Stimulated activated memory B cell treated with anti-CD40 and anti-IgM and Interleukin-4, amounts not matched to agents 10 μg/mL and 1 μg/mL and 100 μg/mL, for 72 hours (primary cell): ENCODE measurements around the gene CRYBB1.
A peak's percentile ranks its signal among the peaks of the same experiment; 100 is the strongest.

Experiments used
- ATAC-seq: fragments of 150-1000 bp; cut with Tn5 transposase; 2 replicates; pipeline ENCODE4 v1.10.0; 2021
- H3K27ac Mint-ChIP-seq: one replicate; pipeline ENCODE4 v1.8.0; 2022; ENCODE audit warnings: mild to moderate bottlenecking, mixed read lengths
- H3K27me3 Mint-ChIP-seq: one replicate; pipeline ENCODE4 v1.8.0; 2022; ENCODE audit warnings: mixed read lengths
- H3K36me3 Mint-ChIP-seq: one replicate; pipeline ENCODE4 v1.8.0; 2022; ENCODE audit warnings: mixed read lengths
- H3K4me1 Mint-ChIP-seq: one replicate; pipeline ENCODE4 v1.8.0; 2022; ENCODE audit warnings: mixed read lengths
- H3K4me3 Mint-ChIP-seq: one replicate; pipeline ENCODE4 v1.8.0; 2022; ENCODE audit warnings: mild to moderate bottlenecking, moderate library complexity, mixed read lengths
- H3K9me3 Mint-ChIP-seq: one replicate; pipeline ENCODE4 v1.8.0; 2022; ENCODE audit warnings: mixed read lengths

CRYBB1 gene

GRCh38 chr22:26599505-26599904 is 18.3 kb downstream of the CRYBB1 start:
- no peak for ATAC-seq
- no peaks in the 10 kb centered on the region for H3K36me3 Mint-ChIP-seq
- no peaks in the 10 kb centered on the region for H3K9me3 Mint-ChIP-seq
- no peak overlapping the region for H3K27ac Mint-ChIP-seq
- H3K4me3 Mint-ChIP-seq: no peak overlapping the region
- H3K27me3 Mint-ChIP-seq: no peaks in the 10 kb centered on the region
- H3K4me1 Mint-ChIP-seq: no peaks in the 10 kb centered on the region

GRCh38 chr22:26597480-26597879 is 20.3 kb downstream of the CRYBB1 start:
- H3K4me1 Mint-ChIP-seq: peaks cover 7% of the 10 kb centered on the region
- no peak for ATAC-seq
- H3K4me3 Mint-ChIP-seq: no peak overlapping the region
- peak overlapping the region; percentile 36 for H3K27ac Mint-ChIP-seq
- H3K27me3 Mint-ChIP-seq: no peaks in the 10 kb centered on the region
- H3K9me3 Mint-ChIP-seq: no peaks in the 10 kb centered on the region
- no peaks in the 10 kb centered on the region for H3K36me3 Mint-ChIP-seq

GRCh38 chr22:26597026-26597425 is 20.8 kb downstream of the CRYBB1 start:
- no peak for ATAC-seq
- no peaks in the 10 kb centered on the region for H3K27me3 Mint-ChIP-seq
- H3K4me3 Mint-ChIP-seq: no peak overlapping the region
- H3K27ac Mint-ChIP-seq: peak overlapping the region; percentile 36
- no peaks in the 10 kb centered on the region for H3K9me3 Mint-ChIP-seq
- peaks cover 12% of the 10 kb centered on the region for H3K4me1 Mint-ChIP-seq
- H3K36me3 Mint-ChIP-seq: no peaks in the 10 kb centered on the region

- ATAC-seq: no peak
- Mint-ChIP-seq H3K9me3 (no peaks in the 10 kb centered on the region), H3K27me3 (no peaks in the 10 kb centered on the region), H3K36me3 (no peaks in the 10 kb centered on the region), H3K4me3 (no peak overlapping the region), H3K4me1 (peaks cover 29% of the 10 kb centered on the region), H3K27ac (no peak overlapping the region)
Observed at GRCh38 chr22:26593763-26594162, 24.1 kb downstream of the CRYBB1 start.

GRCh38 chr22:26592421-26592891 is 25.4 kb downstream of the CRYBB1 start:
- ATAC-seq: peak; percentile 34
- Mint-ChIP-seq H3K36me3 (no peaks in the 10 kb centered on the region), H3K4me3 (no peak overlapping the region), H3K27ac (peak overlapping the region; percentile 25), H3K4me1 (peaks cover 37% of the 10 kb centered on the region), H3K9me3 (no peaks in the 10 kb centered on the region), H3K27me3 (no peaks in the 10 kb centered on the region)

- Mint-ChIP-seq H3K9me3 (no peaks in the 10 kb centered on the region), H3K4me1 (peaks cover 50% of the 10 kb centered on the region)
Observed at GRCh38 chr22:26589845-26590736, 27.7 kb downstream of the CRYBB1 start, which contains the start of gene TPST2. TSS of gene TPST2 (minus strand) at chr22:26590132. CDS start at chr22:26541630, 48,502 bp downstream.

GRCh38 chr22:26589367-26589844 is 28.4 kb downstream of the CRYBB1 start:
- no peaks in the 10 kb centered on the region for H3K9me3 Mint-ChIP-seq
- H3K4me3 Mint-ChIP-seq: peak overlapping the region; percentile 82
- peaks cover 50% of the 10 kb centered on the region for H3K4me1 Mint-ChIP-seq
- no peaks in the 10 kb centered on the region for H3K36me3 Mint-ChIP-seq
- no peaks in the 10 kb centered on the region for H3K27me3 Mint-ChIP-seq
- ATAC-seq: peak; percentile 60
- peak overlapping the region; percentile 44 for H3K27ac Mint-ChIP-seq

More at GRCh38 chr22:26589845-26590736, 27.7 kb downstream of the CRYBB1 start, which contains the start of gene TPST2:
- peak; percentile 96 for ATAC-seq
- H3K27me3 Mint-ChIP-seq: no peaks in the 10 kb centered on the region
- H3K27ac Mint-ChIP-seq: peak within 1 kb of the TSS; percentile 86
- H3K4me3 Mint-ChIP-seq: peak within 1 kb of the TSS; percentile 96
- no peaks in the 10 kb centered on the region for H3K36me3 Mint-ChIP-seq

- no peak for ATAC-seq
- Mint-ChIP-seq H3K27ac (peak overlapping the region; percentile 44), H3K27me3 (no peaks in the 10 kb centered on the region), H3K4me3 (peak overlapping the region; percentile 82), H3K4me1 (peaks cover 50% of the 10 kb centered on the region), H3K36me3 (no peaks in the 10 kb centered on the region), H3K9me3 (no peaks in the 10 kb centered on the region)
Observed at GRCh38 chr22:26588729-26589366, 29.0 kb downstream of the CRYBB1 start.

GRCh38 chr22:26587991-26588613 is 29.7 kb downstream of the CRYBB1 start:
- H3K36me3 Mint-ChIP-seq: no peaks in the 10 kb centered on the region
- no peaks in the 10 kb centered on the region for H3K27me3 Mint-ChIP-seq
- ATAC-seq: no peak
- H3K27ac Mint-ChIP-seq: peak overlapping the region; percentile 44
- peak overlapping the region; percentile 82 for H3K4me3 Mint-ChIP-seq
- peaks cover 49% of the 10 kb centered on the region for H3K4me1 Mint-ChIP-seq
- H3K9me3 Mint-ChIP-seq: no peaks in the 10 kb centered on the region

- Mint-ChIP-seq H3K36me3 (no peaks in the 10 kb centered on the region), H3K9me3 (no peaks in the 10 kb centered on the region), H3K27ac (no peak overlapping the region), H3K4me3 (no peak overlapping the region), H3K4me1 (peaks cover 36% of the 10 kb centered on the region), H3K27me3 (no peaks in the 10 kb centered on the region)
- ATAC-seq: no peak
Observed at GRCh38 chr22:26586556-26587325, 31.1 kb downstream of the CRYBB1 start.

GRCh38 chr22:26585104-26585790 is 32.6 kb downstream of the CRYBB1 start:
- Mint-ChIP-seq H3K27me3 (no peaks in the 10 kb centered on the region), H3K4me1 (peaks cover 40% of the 10 kb centered on the region), H3K9me3 (no peaks in the 10 kb centered on the region), H3K27ac (no peak overlapping the region), H3K36me3 (no peaks in the 10 kb centered on the region), H3K4me3 (no peak overlapping the region)
- no peak for ATAC-seq

GRCh38 chr22:26584010-26584409 is 33.8 kb downstream of the CRYBB1 start:
- no peaks in the 10 kb centered on the region for H3K27me3 Mint-ChIP-seq
- H3K9me3 Mint-ChIP-seq: no peaks in the 10 kb centered on the region
- H3K4me3 Mint-ChIP-seq: no peak overlapping the region
- H3K36me3 Mint-ChIP-seq: no peaks in the 10 kb centered on the region
- peaks cover 47% of the 10 kb centered on the region for H3K4me1 Mint-ChIP-seq
- ATAC-seq: no peak
- H3K27ac Mint-ChIP-seq: no peak overlapping the region

GRCh38 chr22:26581633-26582168 is 36.1 kb downstream of the CRYBB1 start:
- peaks cover 33% of the 10 kb centered on the region for H3K4me1 Mint-ChIP-seq
- no peak for ATAC-seq
- no peak overlapping the region for H3K4me3 Mint-ChIP-seq

GRCh38 chr22:26581026-26581425 is 36.8 kb downstream of the CRYBB1 start:
- ATAC-seq: no peak
- peaks cover 32% of the 10 kb centered on the region for H3K4me1 Mint-ChIP-seq
- peaks cover 5% of the 10 kb centered on the region for H3K36me3 Mint-ChIP-seq
- no peak overlapping the region for H3K4me3 Mint-ChIP-seq
- no peaks in the 10 kb centered on the region for H3K27me3 Mint-ChIP-seq
- H3K27ac Mint-ChIP-seq: no peak overlapping the region
- no peaks in the 10 kb centered on the region for H3K9me3 Mint-ChIP-seq

More at GRCh38 chr22:26581633-26582168, 36.1 kb downstream of the CRYBB1 start:
- H3K9me3 Mint-ChIP-seq: no peaks in the 10 kb centered on the region
- no peak overlapping the region for H3K27ac Mint-ChIP-seq
- no peaks in the 10 kb centered on the region for H3K27me3 Mint-ChIP-seq
- H3K36me3 Mint-ChIP-seq: no peaks in the 10 kb centered on the region
